ENCODE measurements around the gene EFHC1.

DNA sequence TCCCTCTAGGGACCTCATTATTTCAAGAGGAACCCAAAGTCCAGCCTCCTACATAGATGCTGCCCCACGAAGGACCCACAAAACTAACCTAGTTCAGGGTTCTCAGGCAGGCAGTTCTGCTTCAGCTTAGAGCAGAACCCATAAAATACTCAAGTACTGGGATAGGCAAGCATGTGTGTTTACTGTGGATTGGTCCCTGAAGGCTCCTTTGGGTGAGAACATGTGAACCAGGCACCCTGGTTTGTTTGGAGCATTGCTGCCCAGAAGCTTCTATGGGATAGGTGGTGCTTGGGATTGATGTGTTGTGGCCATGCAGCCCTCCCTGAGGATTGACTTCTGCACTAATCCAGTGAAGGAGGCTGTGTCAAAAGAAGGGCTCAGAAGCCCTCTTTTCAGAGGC, 14.9 kb upstream of the EFHC1 start:
- TF ChIP-seq, protein P1, sequence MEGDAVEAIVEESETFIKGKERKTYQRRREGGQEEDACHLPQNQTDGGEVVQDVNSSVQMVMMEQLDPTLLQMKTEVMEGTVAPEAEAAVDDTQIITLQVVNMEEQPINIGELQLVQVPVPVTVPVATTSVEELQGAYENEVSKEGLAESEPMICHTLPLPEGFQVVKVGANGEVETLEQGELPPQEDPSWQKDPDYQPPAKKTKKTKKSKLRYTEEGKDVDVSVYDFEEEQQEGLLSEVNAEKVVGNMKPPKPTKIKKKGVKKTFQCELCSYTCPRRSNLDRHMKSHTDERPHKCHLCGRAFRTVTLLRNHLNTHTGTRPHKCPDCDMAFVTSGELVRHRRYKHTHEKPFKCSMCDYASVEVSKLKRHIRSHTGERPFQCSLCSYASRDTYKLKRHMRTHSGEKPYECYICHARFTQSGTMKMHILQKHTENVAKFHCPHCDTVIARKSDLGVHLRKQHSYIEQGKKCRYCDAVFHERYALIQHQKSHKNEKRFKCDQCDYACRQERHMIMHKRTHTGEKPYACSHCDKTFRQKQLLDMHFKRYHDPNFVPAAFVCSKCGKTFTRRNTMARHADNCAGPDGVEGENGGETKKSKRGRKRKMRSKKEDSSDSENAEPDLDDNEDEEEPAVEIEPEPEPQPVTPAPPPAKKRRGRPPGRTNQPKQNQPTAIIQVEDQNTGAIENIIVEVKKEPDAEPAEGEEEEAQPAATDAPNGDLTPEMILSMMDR (IDR thresholded peaks at IDR 0.05; ENCODE audit: poor library complexity), result no peak
- TF ChIP-seq EZH2 (IDR thresholded peaks at IDR 0.05; ENCODE audit: borderline replicate concordance), result no peak
